ENCODE data around the gene LIN37.

The LIN37 gene

GRCh38 chr19:35775046-35775297 lies 26.6 kb downstream of the LIN37 start:
- DNase-seq (ENCODE audit: low spot score), result no peak

- peak; percentile 98 for DNase-seq (ENCODE audit: low spot score)
Observed at GRCh38 chr19:35775298-35776101, 27.1 kb downstream of the LIN37 start, which contains the start of gene ARHGAP33. TSS of gene ARHGAP33 (plus strand) at chr19:35775564. CDS start at chr19:35775659, 95 bp downstream.

GRCh38 chr19:35776102-35776788 lies 27.9 kb downstream of the LIN37 start:
- no peak for DNase-seq (ENCODE audit: low spot score)

- no peak for DNase-seq (ENCODE audit: low spot score)
Observed at GRCh38 chr19:35777086-35777841, 28.9 kb downstream of the LIN37 start.

GRCh38 chr19:35777961-35778360 lies 29.6 kb downstream of the LIN37 start:
- no peak for DNase-seq (ENCODE audit: low spot score)

GRCh38 chr19:35779033-35779432 lies 30.7 kb downstream of the LIN37 start:
- DNase-seq (ENCODE audit: low spot score), result no peak

- no peak for DNase-seq (ENCODE audit: low spot score)
Observed at GRCh38 chr19:35780058-35780457, 31.7 kb downstream of the LIN37 start.

- no peak for DNase-seq (ENCODE audit: low spot score)
Observed at GRCh38 chr19:35780717-35781116, 32.3 kb downstream of the LIN37 start.

GRCh38 chr19:35781650-35782049 lies 33.3 kb downstream of the LIN37 start:
- DNase-seq (ENCODE audit: low spot score), result no peak

- no peak for DNase-seq (ENCODE audit: low spot score)
Observed at GRCh38 chr19:35782589-35782988, 34.2 kb downstream of the LIN37 start.

- no peak for DNase-seq (ENCODE audit: low spot score)
Observed at GRCh38 chr19:35783469-35784434, 35.4 kb downstream of the LIN37 start.

GRCh38 chr19:35784503-35785338 lies 36.3 kb downstream of the LIN37 start:
- no peak for DNase-seq (ENCODE audit: low spot score)

GRCh38 chr19:35785339-35785627 lies 36.9 kb downstream of the LIN37 start:
- DNase-seq (ENCODE audit: low spot score), result no peak

GRCh38 chr19:35786299-35787160 lies 38.2 kb downstream of the LIN37 start:
- DNase-seq (ENCODE audit: low spot score), result no peak

GRCh38 chr19:35787227-35787799 lies 38.9 kb downstream of the LIN37 start:
- DNase-seq (ENCODE audit: low spot score), result no peak

- DNase-seq (ENCODE audit: low spot score), result no peak
Observed at GRCh38 chr19:35788205-35788960, 40.0 kb downstream of the LIN37 start.

- DNase-seq (ENCODE audit: low spot score), result no peak
Observed at GRCh38 chr19:35789195-35789977, 41.0 kb downstream of the LIN37 start.
